ENCODE measurements around the gene FMO4.
"Not testable (repeated sequence)": the region's sequence is repeated elsewhere in the genome, so short reads cannot be mapped to it uniquely, and the experiment has no call there.

FMO4 gene

GRCh38 chr1:171313835-171314320, at the start of gene FMO4:
TSS of gene FMO4 (plus strand) at chr1:171314183. CDS start at chr1:171319826, 5,643 bp downstream.
- peak; percentile 60 to 76 for DNase-seq (ENCODE audit: low read depth in 2 of 2)

GRCh38 chr1:171265686-171266085, 48.3 kb upstream of the FMO4 start:
- no peak for DNase-seq (ENCODE audit: low read depth in 2 of 2)

GRCh38 chr1:171266930-171267329, 47.1 kb upstream of the FMO4 start:
- DNase-seq (ENCODE audit: low read depth in 2 of 2) = no peak

- no peak for DNase-seq (ENCODE audit: low read depth in 2 of 2)
Measured at GRCh38 chr1:171267391-171267790, 46.6 kb upstream of the FMO4 start.

GRCh38 chr1:171270806-171271205, 43.2 kb upstream of the FMO4 start:
- DNase-seq (ENCODE audit: low read depth in 2 of 2) = no peak

GRCh38 chr1:171277534-171277933, 36.4 kb upstream of the FMO4 start:
- DNase-seq (ENCODE audit: low read depth in 2 of 2) = no peak

GRCh38 chr1:171279234-171279633, 34.7 kb upstream of the FMO4 start:
- no peak for DNase-seq (ENCODE audit: low read depth in 2 of 2)

- no peak for DNase-seq (ENCODE audit: low read depth in 2 of 2)
Measured at GRCh38 chr1:171279678-171280077, 34.3 kb upstream of the FMO4 start.

- DNase-seq (ENCODE audit: low read depth in 2 of 2) = no peak
Measured at GRCh38 chr1:171280599-171280998, 33.4 kb upstream of the FMO4 start.

GRCh38 chr1:171286032-171286705, 27.8 kb upstream of the FMO4 start:
- no peak for DNase-seq (ENCODE audit: low read depth in 2 of 2)

GRCh38 chr1:171290621-171291020, 23.4 kb upstream of the FMO4 start:
- no peak for DNase-seq (ENCODE audit: low read depth in 2 of 2)

GRCh38 chr1:171292799-171293198, 21.2 kb upstream of the FMO4 start:
- DNase-seq (ENCODE audit: low read depth in 2 of 2) = no peak

GRCh38 chr1:171295383-171295782, 18.6 kb upstream of the FMO4 start:
- DNase-seq (ENCODE audit: low read depth in 2 of 2) = not testable (repeated sequence)

- DNase-seq (ENCODE audit: low read depth in 2 of 2) = no peak
Measured at GRCh38 chr1:171295821-171296220, 18.2 kb upstream of the FMO4 start.

GRCh38 chr1:171296897-171297296, 17.1 kb upstream of the FMO4 start:
- no peak for DNase-seq (ENCODE audit: low read depth in 2 of 2)

GRCh38 chr1:171298696-171299095, 15.3 kb upstream of the FMO4 start:
- no peak for DNase-seq (ENCODE audit: low read depth in 2 of 2)

- no peak for DNase-seq (ENCODE audit: low read depth in 2 of 2)
Measured at GRCh38 chr1:171299342-171299741, 14.6 kb upstream of the FMO4 start.

- no peak for DNase-seq (ENCODE audit: low read depth in 2 of 2)
Measured at GRCh38 chr1:171300401-171300800, 13.6 kb upstream of the FMO4 start.

GRCh38 chr1:171310661-171311087, 3.3 kb upstream of the FMO4 start:
- no peak for DNase-seq (ENCODE audit: low read depth in 2 of 2)

GRCh38 chr1:171311771-171312558, 2.0 kb upstream of the FMO4 start:
- DNase-seq (ENCODE audit: low read depth in 2 of 2) = no peak

GRCh38 chr1:171313319-171313834, 606 bp upstream of the FMO4 start:
- DNase-seq (ENCODE audit: low read depth in 2 of 2) = no peak

GRCh38 chr1:171329251-171329650, 15.3 kb downstream of the FMO4 start:
- DNase-seq (ENCODE audit: low read depth in 2 of 2) = no peak

All from activated CD8-positive, alpha-beta memory T cell treated with anti-CD3 and anti-CD28 coated beads for 4 hours (primary cell).